Muscle layer of colon (tissue), 2 donors: ENCODE results near the gene LSR.

ENCODE experiments used
- H3K27ac ChIP-seq: one replicate; pipeline ENCODE4 v1.7.0; 2013; ENCODE audit warnings: low read depth, mild to moderate bottlenecking, low read length, moderate library complexity
- H3K27me3 ChIP-seq, 2 donors: one replicate each; pipeline ENCODE4 v1.7.0; 2013; ENCODE audit warnings: low read length in 2 of 2, mild to moderate bottlenecking in 2 of 2; ENCODE audit not compliant: insufficient read depth in 2 of 2, control insufficient read depth in 1 of 2
- H3K36me3 ChIP-seq: one replicate; pipeline ENCODE4 v1.7.0; 2013; ENCODE audit warnings: mild to moderate bottlenecking, low read length; ENCODE audit not compliant: insufficient read depth
- H3K4me1 ChIP-seq: one replicate; pipeline ENCODE4 v1.7.0; 2013; ENCODE audit warnings: mild to moderate bottlenecking, low read length; ENCODE audit not compliant: insufficient read depth
- H3K4me3 ChIP-seq, 2 donors: one replicate each; pipeline ENCODE4 v1.7.0; 2013; ENCODE audit warnings: low read length in 2 of 2, low read depth in 1 of 2, mild to moderate bottlenecking in 1 of 2, moderate library complexity in 1 of 2
- H3K9ac ChIP-seq: one replicate; pipeline ENCODE4 v1.7.0; 2013; ENCODE audit warnings: low read length
- H3K9me3 ChIP-seq: one replicate; pipeline ENCODE4 v1.7.0; 2013; ENCODE audit warnings: mild to moderate bottlenecking, low read length
- donor health status: abdominal sarcoma.
- donor health status: Adenocarcinoma of cecum.

Gene LSR

DNA sequence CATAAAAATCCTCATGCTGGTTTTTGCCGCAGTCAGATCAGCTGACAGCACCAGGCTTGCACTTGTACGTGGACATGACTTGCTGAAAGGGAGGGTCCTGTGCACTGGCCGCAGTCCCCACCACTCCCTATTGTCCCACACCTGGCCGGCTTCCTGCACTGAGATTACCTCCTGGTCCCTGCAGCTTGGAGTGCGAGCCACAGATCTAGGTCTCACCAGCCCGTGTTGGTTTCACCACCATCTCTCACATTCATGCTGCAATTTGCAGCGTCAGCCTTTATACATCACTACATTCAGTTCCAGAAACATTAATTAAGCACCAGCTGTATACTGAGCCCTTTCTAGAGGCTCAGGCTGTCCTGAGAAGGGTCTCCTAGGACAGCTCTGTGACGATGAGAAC is 65.2 kb downstream of the LSR start:
- Histone ChIP-seq H3K9me3 (no peaks in the 10 kb centered on the region), H3K36me3 (no peaks in the 10 kb centered on the region), H3K4me1 (no peaks in the 10 kb centered on the region), H3K9ac (no peak overlapping the region), H3K27me3 (no peaks in the 10 kb centered on the region), H3K4me3 (no peak overlapping the region), H3K27ac (no peak overlapping the region)

DNA sequence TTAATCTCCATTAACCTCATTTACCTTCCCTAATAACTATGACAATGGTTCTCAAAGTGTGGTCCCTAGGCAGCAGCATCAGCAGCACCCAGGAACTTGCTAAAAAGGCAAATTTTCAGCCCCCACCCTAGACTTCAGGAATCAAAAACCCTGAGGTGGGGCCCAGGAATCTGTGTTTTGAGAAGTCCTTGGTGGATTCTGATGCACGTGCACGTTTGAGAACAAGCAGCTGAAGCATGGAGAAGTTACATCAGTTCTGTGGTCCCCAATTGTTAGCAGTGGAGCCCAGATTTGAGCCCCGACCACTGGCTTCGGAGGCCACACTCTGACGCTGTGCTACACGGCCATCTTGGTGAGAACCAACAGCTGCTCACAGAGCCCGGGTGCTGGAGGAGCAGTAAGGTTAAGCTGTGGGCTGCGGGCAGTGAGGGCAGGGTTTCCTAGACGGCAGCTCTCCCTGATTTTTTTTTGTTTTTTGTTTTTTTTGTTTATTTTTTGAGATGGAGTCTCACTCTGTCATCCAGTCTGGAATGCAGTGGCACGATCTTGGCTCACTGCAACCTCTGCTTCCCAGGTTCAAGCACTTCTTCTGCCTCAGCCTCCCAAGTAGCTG is 66.2 kb downstream of the LSR start:
- Histone ChIP-seq H3K4me1 (no peaks in the 10 kb centered on the region), H3K9ac (no peak overlapping the region), H3K4me3 (no peak overlapping the region), H3K27me3 (no peaks in the 10 kb centered on the region), H3K27ac (no peak overlapping the region), H3K9me3 (no peaks in the 10 kb centered on the region), H3K36me3 (no peaks in the 10 kb centered on the region)

DNA sequence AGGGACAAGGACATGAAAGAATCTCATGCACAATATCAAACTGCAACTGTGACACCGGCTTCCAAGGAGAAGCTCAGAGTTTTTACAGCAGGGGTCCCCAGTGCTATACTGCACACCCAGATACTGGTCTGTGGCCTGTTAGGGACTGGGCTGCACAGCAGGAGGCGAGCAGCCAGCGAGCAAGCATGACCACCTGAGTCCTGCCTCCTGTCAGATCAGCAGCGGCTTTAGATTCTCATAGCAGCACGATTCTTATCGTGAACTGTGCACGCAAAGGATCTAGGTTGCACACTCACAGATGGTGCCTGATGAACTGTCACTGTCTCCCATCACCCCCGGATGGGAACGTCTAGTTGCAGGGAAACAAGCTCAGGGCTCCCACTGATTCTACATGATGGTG is 67.1 kb downstream of the LSR start:
- Histone ChIP-seq H3K9me3 (no peaks in the 10 kb centered on the region), H3K27me3 (no peaks in the 10 kb centered on the region), H3K4me3 (no peak overlapping the region), H3K36me3 (no peaks in the 10 kb centered on the region), H3K4me1 (no peaks in the 10 kb centered on the region), H3K9ac (no peak overlapping the region), H3K27ac (no peak overlapping the region)

DNA sequence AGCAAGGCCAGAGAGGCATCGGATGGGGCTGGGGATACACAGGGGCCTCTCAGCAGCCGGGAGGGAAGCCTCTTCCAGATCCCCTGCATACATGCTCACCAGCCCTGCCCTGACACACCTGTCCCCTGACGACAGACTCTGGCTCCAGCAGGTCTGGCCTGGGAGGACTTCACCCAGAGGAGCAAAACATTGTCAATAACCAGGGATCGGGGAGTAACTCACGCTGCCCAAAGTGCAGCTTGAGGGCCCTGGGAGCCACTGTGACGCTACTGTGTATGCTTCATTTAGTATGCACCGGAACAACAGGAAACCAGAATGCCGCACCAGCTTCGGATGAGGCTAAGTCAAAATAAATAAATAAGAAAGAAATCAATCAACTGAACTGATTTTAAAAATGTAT is 67.8 kb downstream of the LSR start:
- H3K4me1 ChIP-seq, result no peaks in the 10 kb centered on the region
- no peak overlapping the region for H3K27ac ChIP-seq

More for the DNA sequence above, 67.8 kb downstream of the LSR start:
- H3K9ac ChIP-seq, result no peak overlapping the region
- no peaks in the 10 kb centered on the region for H3K27me3 ChIP-seq
- H3K4me3 ChIP-seq, result no peak overlapping the region
- H3K9me3 ChIP-seq, result no peaks in the 10 kb centered on the region
- no peaks in the 10 kb centered on the region for H3K36me3 ChIP-seq
